Stimulated activated naive CD8-positive, alpha-beta T cell treated with anti-CD3 and anti-CD28 coated beads, Interleukin-15, Interleukin-2, amounts not matched to agents 100 ng/mL and 50 ng/mL, for 24 hours (primary cell): ENCODE measurements around the gene OR1F1.
A peak's percentile ranks its signal among the peaks of the same experiment; 100 is the strongest.
"Not testable (repeated sequence)": the region's sequence is repeated elsewhere in the genome, so short reads cannot be mapped to it uniquely, and the experiment has no call there.

Source experiments
- H3K27ac Mint-ChIP-seq: one replicate; pipeline ENCODE4 v1.8.0; 2021; ENCODE audit warnings: mild to moderate bottlenecking, mixed read lengths
- H3K27me3 Mint-ChIP-seq: one replicate; pipeline ENCODE4 v1.8.0; 2021; ENCODE audit warnings: mixed read lengths
- H3K36me3 Mint-ChIP-seq: one replicate; pipeline ENCODE4 v1.8.0; 2021; ENCODE audit warnings: low read depth, mixed read lengths
- H3K4me1 Mint-ChIP-seq: one replicate; pipeline ENCODE4 v1.8.0; 2021; ENCODE audit warnings: low read depth, mixed read lengths
- H3K4me3 Mint-ChIP-seq: one replicate; pipeline ENCODE4 v1.8.0; 2021; ENCODE audit warnings: mild to moderate bottlenecking, mixed read lengths
- H3K9me3 Mint-ChIP-seq: one replicate; pipeline ENCODE4 v1.8.0; 2021; ENCODE audit warnings: mixed read lengths

OR1F1 gene

GRCh38 chr16:3187798-3188674 is at the start of gene OR1F1:
TSS of gene OR1F1 (plus strand) at chr16:3188204.
- peaks cover 68% of the 10 kb centered on the region for H3K4me1 Mint-ChIP-seq
- peaks cover 83% of the 10 kb centered on the region for H3K27me3 Mint-ChIP-seq

GRCh38 chr16:3138342-3138741 is 49.7 kb upstream of the OR1F1 start:
- H3K4me1 Mint-ChIP-seq = peaks cover 16% of the 10 kb centered on the region
- H3K4me3 Mint-ChIP-seq = no peak overlapping the region
- peaks cover 8% of the 10 kb centered on the region for H3K36me3 Mint-ChIP-seq
- H3K9me3 Mint-ChIP-seq = no peaks in the 10 kb centered on the region
- H3K27ac Mint-ChIP-seq = no peak overlapping the region
- no peaks in the 10 kb centered on the region for H3K27me3 Mint-ChIP-seq

More at GRCh38 chr16:3187798-3188674, at the start of gene OR1F1:
- H3K36me3 Mint-ChIP-seq = peaks cover 19% of the 10 kb centered on the region
- H3K9me3 Mint-ChIP-seq = no peaks in the 10 kb centered on the region
- peak within 1 kb of the TSS; percentile 81 for H3K4me3 Mint-ChIP-seq
- peak within 1 kb of the TSS; percentile 92 for H3K27ac Mint-ChIP-seq

GRCh38 chr16:3138823-3139426 is 49.1 kb upstream of the OR1F1 start:
- Mint-ChIP-seq H3K27me3 (no peaks in the 10 kb centered on the region), H3K27ac (no peak overlapping the region)

GRCh38 chr16:3139561-3139960 is 48.4 kb upstream of the OR1F1 start:
- H3K36me3 Mint-ChIP-seq, H3K4me3 Mint-ChIP-seq, H3K9me3 Mint-ChIP-seq, H3K27me3 Mint-ChIP-seq, H3K27ac Mint-ChIP-seq: not testable (repeated sequence)
- H3K4me1 Mint-ChIP-seq = peaks cover 15% of the 10 kb centered on the region

More at GRCh38 chr16:3138823-3139426, 49.1 kb upstream of the OR1F1 start:
- Mint-ChIP-seq H3K9me3 (no peaks in the 10 kb centered on the region), H3K4me1 (peaks cover 15% of the 10 kb centered on the region), H3K36me3 (peaks cover 8% of the 10 kb centered on the region), H3K4me3 (no peak overlapping the region)

GRCh38 chr16:3140603-3141427 is 47.2 kb upstream of the OR1F1 start:
- Mint-ChIP-seq H3K36me3 (peaks cover 8% of the 10 kb centered on the region), H3K27ac (no peak overlapping the region), H3K9me3 (no peaks in the 10 kb centered on the region), H3K4me3 (no peak overlapping the region), H3K4me1 (peaks cover 9% of the 10 kb centered on the region), H3K27me3 (no peaks in the 10 kb centered on the region)

- Mint-ChIP-seq H3K27ac (no peak overlapping the region), H3K4me1 (peaks cover 2% of the 10 kb centered on the region), H3K27me3 (no peaks in the 10 kb centered on the region), H3K9me3 (no peaks in the 10 kb centered on the region), H3K4me3 (no peak overlapping the region), H3K36me3 (peaks cover 8% of the 10 kb centered on the region)
These were observed 46.2 kb upstream of the OR1F1 start for GRCh38 chr16:3141781-3142311.

- Mint-ChIP-seq H3K4me3 (no peak overlapping the region), H3K4me1 (no peaks in the 10 kb centered on the region)
These were observed 45.7 kb upstream of the OR1F1 start for GRCh38 chr16:3142327-3142726.

GRCh38 chr16:3142770-3143169 is 45.2 kb upstream of the OR1F1 start:
- H3K27me3 Mint-ChIP-seq = no peaks in the 10 kb centered on the region
- H3K4me3 Mint-ChIP-seq = no peak overlapping the region
- no peaks in the 10 kb centered on the region for H3K4me1 Mint-ChIP-seq
- no peak overlapping the region for H3K27ac Mint-ChIP-seq
- H3K9me3 Mint-ChIP-seq = no peaks in the 10 kb centered on the region
- peaks cover 8% of the 10 kb centered on the region for H3K36me3 Mint-ChIP-seq

More at GRCh38 chr16:3142327-3142726, 45.7 kb upstream of the OR1F1 start:
- peaks cover 8% of the 10 kb centered on the region for H3K36me3 Mint-ChIP-seq
- no peak overlapping the region for H3K27ac Mint-ChIP-seq
- no peaks in the 10 kb centered on the region for H3K9me3 Mint-ChIP-seq
- H3K27me3 Mint-ChIP-seq = no peaks in the 10 kb centered on the region

GRCh38 chr16:3143189-3143588 is 44.8 kb upstream of the OR1F1 start:
- Mint-ChIP-seq H3K4me3 (no peak overlapping the region), H3K27ac (no peak overlapping the region), H3K36me3 (peaks cover 8% of the 10 kb centered on the region), H3K4me1 (no peaks in the 10 kb centered on the region), H3K9me3 (no peaks in the 10 kb centered on the region), H3K27me3 (no peaks in the 10 kb centered on the region)

- Mint-ChIP-seq H3K9me3 (no peaks in the 10 kb centered on the region), H3K4me1 (no peaks in the 10 kb centered on the region), H3K4me3 (no peak overlapping the region)
These were observed 44.2 kb upstream of the OR1F1 start for GRCh38 chr16:3143598-3144320.

GRCh38 chr16:3144321-3144983 is 43.6 kb upstream of the OR1F1 start:
- Mint-ChIP-seq H3K27ac (no peak overlapping the region), H3K4me3 (no peak overlapping the region), H3K36me3 (peaks cover 8% of the 10 kb centered on the region), H3K9me3 (no peaks in the 10 kb centered on the region), H3K27me3 (no peaks in the 10 kb centered on the region), H3K4me1 (peaks cover 5% of the 10 kb centered on the region)

More at GRCh38 chr16:3143598-3144320, 44.2 kb upstream of the OR1F1 start:
- Mint-ChIP-seq H3K27me3 (no peaks in the 10 kb centered on the region), H3K36me3 (peaks cover 8% of the 10 kb centered on the region), H3K27ac (no peak overlapping the region)

GRCh38 chr16:3145151-3145550 is 42.9 kb upstream of the OR1F1 start:
- Mint-ChIP-seq H3K27ac (no peak overlapping the region), H3K4me1 (peaks cover 10% of the 10 kb centered on the region), H3K9me3 (no peaks in the 10 kb centered on the region), H3K27me3 (no peaks in the 10 kb centered on the region), H3K36me3 (peaks cover 8% of the 10 kb centered on the region), H3K4me3 (no peak overlapping the region)

- Mint-ChIP-seq H3K9me3 (no peaks in the 10 kb centered on the region), H3K4me1 (peaks cover 12% of the 10 kb centered on the region), H3K36me3 (peaks cover 8% of the 10 kb centered on the region), H3K4me3 (no peak overlapping the region), H3K27me3 (no peaks in the 10 kb centered on the region), H3K27ac (no peak overlapping the region)
These were observed 42.3 kb upstream of the OR1F1 start for GRCh38 chr16:3145660-3146059.
